NCI-H1930 (cell line): Measurements from ENCODE around the gene ATN1.

ENCODE experiments used
- DNase-seq, 2 experiments: peaks; one replicate each; lab custom pipeline; 2025; lab: John Stamatoyannopoulos, UW

ATN1 gene

DNA sequence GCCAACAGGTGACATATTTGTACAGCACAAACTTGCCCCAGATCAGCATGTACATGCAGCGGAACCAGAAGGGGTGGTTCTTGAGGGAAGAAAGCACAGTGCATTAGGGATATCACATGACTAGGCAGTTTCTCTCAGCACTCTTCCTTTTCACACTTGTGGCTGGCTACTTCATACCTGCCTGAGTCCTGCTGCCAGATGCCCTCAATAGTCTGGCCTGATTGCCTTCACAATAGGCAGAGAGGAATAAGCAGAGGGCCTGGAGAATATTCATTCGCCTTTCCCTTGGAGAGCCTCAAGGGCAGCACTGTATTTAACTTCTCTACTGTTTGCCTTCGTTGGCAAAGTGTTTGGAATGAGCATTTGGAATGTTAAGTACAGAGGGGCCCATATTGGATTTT is 50.9 kb downstream of the ATN1 start:
- DNase-seq = no peak

DNA sequence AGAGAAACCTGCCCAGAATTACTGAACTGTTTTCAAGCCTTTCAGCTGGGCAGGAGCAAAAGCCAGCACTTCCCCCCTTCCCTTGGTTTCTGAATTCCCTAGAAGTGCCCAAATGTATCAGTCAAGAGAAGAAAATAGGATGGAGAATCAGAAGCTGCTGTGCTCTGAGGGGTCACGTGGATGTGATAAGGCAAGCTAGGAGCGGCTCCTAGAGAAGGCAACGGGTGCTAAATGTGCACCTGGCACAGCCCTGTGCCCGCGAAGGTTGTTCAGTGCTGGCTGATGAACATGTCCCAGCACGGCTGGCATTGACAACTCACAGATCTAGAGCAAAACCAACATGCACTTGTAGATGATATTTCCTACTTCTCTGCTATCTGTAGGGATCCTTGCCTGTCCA is 51.3 kb downstream of the ATN1 start:
- no peak for DNase-seq

DNA sequence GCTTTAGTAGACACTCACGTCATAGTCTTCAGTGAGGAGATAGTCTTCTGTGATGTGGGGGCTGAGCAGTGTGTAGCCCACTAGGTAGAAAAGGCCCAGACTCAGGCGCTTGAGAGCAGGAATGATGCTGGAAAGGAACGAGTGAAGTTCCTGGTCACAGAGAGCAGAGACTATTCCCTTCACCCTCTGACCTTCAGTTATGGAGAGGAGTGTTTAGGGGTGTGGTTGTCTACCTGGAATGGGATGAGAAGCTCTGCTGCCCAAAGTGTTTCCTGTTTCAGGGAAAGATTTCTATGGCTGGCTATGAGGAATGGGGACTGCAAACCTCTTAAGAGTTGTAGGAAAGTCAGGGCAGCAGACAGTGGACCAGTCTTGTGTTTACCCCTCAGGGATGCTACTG is 51.7 kb downstream of the ATN1 start:
- DNase-seq = no peak

DNA sequence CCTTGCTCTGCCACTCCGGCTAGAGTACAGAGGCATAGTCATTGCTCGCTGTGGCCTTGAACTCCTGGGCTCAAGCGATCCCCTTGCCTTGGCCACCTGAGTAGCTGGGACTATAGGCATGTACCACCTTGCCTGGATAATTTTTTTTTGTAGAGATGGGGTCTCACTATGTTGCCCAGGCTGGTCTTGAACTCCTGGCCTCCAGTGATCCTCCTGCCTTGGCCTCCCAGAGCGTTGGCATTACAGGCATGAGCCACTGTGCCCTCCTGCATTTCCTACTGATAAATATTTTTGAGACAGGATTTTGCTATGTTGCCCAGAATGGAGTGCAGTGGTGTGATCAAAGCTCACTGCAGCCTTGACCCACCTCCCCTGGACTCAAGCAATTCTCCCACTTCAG is 52.3 kb downstream of the ATN1 start:
- DNase-seq = no peak

DNA sequence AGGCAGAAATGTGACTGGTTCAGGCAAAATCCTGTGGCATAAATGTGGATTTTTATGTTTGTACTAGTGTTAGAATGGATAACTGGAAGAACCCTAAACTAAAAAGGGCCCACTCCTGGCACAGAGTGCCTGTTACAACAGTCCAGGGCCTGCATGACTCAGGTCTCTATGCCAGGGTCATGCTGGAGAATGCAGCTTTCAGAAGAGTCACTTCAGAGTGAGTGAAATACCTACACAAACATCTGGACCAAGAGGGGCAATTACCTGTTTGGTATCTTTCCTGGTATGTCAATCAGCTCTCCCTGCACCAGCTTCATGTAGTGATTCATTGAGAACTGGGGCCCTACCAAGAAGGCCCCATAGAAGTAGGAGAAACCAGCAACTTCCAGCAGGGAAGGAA is 53.0 kb downstream of the ATN1 start:
- DNase-seq = no peak

DNA sequence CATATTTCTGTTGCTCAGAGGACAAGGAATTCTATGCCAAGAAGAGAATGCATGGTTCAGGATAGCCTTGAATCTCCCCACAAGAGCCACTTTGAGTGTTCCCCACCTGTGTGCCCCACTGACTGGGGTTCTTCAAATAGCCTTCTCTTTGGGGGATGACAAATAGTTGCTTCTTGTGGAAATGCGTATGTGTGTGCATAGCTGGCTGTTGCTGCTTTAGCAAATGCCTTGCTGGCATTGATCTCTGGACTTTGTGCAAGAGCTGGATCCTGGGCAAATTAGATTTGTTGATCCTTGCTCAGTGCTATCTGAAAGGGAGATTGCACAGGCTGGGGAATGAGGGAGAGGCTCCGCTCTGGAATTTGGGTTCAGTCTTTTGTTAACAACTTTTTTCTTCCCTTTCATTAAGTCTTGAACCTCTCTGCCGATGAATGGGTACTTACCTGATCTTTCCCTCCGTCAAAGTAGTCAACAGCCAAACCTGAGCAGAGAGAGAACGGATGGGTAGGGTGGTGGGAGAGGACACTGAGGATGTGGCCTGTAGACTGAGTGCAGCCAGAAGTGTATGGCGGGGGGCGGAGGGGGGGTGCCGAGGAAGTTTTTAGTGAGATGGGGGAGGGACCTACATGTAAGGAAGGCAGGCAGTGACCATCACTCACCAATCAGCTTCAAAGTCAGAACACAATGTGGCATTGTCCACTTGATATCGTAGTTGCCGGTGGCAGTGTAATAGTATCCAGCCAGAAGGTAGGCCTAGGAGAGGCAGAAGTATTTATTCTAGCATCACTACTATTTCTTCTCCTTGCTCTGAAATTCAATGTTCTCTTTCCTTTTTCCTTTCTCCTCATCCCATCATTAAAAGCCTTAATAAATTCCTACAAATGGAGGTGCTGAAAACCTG is 53.6 kb downstream of the ATN1 start:
- no peak for DNase-seq

DNA sequence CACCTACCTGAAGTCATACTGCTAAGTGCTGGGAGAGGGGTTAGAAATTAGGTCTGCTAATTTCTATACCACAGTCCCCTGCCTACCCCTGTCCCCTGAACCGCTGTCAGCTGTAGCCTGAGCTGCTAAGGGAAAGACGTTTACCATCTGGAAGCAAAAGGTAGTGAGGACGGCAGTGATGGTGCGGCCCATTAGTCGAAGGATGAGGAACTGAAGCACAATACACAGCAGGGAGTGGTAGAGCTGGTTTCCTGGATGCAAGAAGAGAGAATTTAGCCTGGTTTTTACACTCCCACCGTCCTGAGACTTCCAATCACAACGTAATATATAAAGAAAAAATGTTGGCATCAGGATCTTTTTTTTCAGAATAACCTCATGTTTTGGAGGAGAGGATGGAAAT is 54.8 kb downstream of the ATN1 start:
- DNase-seq = no peak

DNA sequence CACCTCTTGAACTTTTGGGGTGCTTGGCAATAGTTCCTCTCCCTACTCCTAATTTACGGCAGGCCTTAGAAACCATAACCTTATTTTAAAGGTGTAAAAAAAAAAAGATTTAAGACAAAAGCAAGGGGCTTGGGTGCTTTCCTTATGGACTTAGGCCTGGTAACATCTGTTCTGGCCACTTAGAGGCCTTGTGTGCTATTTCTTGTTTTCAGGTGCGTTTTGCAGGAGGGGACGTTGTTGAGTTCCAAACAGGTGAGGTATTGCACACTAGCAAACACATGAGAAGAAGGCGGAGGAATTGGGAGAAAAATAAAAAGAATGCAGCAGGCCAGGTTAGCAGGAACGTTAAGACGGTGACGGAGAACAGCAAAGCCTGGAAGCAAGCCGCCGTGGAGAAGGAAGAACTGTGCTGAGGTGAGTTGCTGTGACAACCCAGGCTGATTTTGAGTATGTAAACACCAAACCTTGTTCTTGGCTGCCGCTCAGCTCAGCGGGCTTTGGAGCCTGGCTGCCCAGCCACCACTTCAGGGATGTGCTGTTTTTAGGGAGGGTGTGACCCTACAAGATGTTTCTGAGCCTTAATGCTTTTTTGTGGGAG is 60.3 kb downstream of the ATN1 start:
- no peak for DNase-seq
